HG02571 (cell line): Measurements from ENCODE around the gene MBLAC1.

Source experiments
- ATAC-seq: cut with Tn5 transposase; IDR thresholded peaks from one replicate; pipeline ENCODE4 v1.9.1; 2021; ENCODE audit warnings: mild to moderate bottlenecking, moderate library complexity; ENCODE audit not compliant: unreplicated experiment

MBLAC1 gene

GRCh38 chr7:100152937-100153666 is 26.3 kb downstream of the MBLAC1 start:
- ATAC-seq: no peak

GRCh38 chr7:100153708-100154535 is 27.2 kb downstream of the MBLAC1 start:
- no peak for ATAC-seq

DNA sequence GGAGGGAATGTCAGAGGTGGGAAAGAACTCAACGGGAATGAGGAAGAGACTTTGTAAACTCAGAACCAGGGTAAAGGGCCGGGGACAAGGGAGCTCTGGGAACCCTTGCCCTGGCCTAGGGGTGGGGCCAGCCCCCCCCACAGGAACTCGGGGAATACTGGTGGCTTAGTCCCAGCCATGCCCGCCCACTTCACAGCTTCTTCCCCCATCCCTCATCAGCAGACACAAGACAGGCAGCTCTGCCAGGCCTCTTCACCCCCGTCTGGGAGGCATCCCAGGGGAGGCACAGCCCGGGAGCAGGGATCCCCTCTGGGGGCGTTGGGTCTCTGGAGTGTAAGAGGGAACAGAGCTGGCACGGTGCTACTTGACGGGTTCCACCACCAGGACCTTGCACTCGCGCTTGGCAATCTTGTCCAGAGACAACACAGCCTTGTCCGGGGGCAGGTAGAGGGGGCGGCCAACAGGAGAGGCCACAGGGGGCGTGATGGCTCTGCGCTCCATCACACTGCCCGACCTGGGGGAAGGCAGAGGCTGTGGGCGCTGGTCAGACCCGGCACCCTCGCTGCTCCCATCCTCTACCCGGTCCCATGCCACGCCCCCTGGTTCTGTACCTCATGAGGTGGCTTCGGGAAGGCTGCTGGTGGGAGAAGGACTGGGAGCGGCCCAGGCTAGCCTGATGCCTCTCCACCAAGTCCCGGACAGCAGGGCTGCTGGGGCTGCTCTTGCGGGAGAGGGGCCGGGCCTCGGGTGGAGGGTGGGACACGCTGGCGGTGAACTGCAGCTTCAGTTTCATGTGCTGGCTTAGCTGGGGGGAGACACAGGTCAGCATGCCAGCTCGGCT is 28.1 kb downstream of the MBLAC1 start:
- ATAC-seq: no peak

DNA sequence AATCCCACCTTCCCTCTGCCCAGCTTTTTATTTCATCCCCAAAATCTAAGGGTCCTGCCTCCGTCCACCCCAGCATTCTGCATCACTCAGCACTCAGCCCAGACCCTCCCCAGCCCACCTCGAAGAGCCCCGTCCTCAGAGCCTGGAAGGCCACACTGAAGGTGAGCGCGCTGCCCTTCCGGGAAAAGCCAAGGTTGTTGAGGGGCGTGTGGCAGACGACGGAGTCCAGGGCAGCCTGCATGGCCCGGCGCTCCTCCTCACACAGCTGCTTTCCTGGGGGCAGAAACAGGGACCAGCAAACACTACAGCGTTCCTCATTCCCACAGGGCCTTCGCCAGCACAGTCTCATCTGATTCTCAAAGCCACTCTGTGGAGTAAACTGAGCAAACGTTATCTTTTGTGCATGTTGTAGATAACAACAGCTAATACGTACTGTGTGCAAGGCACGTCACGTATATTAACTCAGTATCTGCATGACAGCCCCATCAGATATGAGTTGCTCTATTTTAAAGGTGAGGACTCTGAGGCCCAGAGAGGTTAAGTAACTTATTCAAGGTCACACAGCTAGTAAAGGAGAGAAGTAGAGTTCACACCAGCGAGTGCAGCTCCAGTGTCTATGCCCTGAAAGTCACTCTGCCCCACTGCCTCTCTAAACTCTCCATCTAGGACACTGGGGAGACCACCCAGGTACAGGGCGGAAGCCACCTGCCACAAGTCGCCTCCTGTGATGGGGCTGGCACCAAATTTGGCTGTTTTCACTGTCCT is 29.0 kb downstream of the MBLAC1 start:
- ATAC-seq: no peak

GRCh38 chr7:100156331-100157068 is 29.7 kb downstream of the MBLAC1 start:
- ATAC-seq: no peak

DNA sequence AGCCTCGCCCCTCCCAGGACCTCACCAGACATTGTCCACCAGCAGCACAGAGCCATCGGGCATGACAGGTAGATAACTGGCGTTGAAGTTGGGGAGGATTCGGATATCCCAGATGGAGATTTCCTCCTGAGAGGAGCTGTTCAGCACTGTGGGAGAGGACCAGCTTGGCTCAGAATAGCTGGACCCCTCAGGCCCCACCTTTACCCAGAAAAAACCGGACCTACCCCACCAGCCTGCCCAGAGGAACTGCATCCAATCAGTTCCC is 30.2 kb downstream of the MBLAC1 start:
- no peak for ATAC-seq

- ATAC-seq: no peak
These were observed 30.8 kb downstream of the MBLAC1 start for GRCh38 chr7:100157334-100158228.

GRCh38 chr7:100158229-100159098 is 31.7 kb downstream of the MBLAC1 start, which contains the start of gene TRAPPC14:
TSS of gene TRAPPC14 (minus strand) at chr7:100158723. CDS start at chr7:100158499, 224 bp downstream.
- ATAC-seq: peak; percentile 81

DNA sequence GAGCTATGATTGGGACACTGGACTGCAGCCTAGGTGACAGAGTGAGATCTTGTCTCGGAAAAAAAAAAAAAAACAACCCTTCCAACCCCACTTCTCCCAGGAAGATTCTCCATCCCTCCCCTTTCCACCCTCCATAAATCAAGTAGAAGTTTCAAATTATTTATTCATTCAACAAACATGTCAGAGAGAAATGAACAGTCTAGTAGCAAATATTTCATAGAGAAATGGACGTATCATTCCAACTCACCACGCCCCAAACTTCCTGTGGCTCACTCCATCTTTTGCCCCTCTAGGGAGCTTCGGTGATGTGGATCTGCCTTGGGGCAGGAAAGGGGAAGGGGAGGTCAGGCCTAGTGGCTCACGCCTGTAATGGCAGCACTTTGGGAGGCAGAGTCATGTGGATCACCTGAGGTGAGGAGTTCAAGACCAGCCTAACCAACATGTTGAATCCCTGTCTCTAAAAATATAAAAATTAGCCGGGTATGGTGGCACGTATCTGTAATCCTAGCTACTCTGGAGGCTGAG is 32.4 kb downstream of the MBLAC1 start:
- no peak for ATAC-seq

DNA sequence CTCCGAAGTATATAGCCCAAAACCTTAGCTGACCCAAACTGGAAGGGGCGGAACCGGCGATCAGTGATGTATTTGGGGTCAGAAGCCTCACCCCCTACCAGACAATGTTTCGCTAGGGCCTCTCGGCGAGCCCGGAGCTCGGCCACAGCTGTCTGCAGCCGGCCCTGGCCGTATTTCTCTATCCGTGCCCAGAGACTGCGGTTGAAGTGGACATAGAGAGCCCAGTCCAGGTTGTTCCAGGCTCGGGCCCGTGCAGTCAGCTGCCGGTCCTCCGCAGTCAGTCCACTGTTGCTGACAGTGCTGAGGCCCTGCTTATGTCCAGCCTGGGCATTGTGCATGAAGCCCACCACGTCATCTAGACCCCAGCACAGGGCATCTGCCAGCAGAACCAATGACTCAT is 33.3 kb downstream of the MBLAC1 start:
- no peak for ATAC-seq

GRCh38 chr7:100163006-100163531 is 36.3 kb downstream of the MBLAC1 start:
- no peak for ATAC-seq

GRCh38 chr7:100163871-100164270 is 37.1 kb downstream of the MBLAC1 start:
- no peak for ATAC-seq

DNA sequence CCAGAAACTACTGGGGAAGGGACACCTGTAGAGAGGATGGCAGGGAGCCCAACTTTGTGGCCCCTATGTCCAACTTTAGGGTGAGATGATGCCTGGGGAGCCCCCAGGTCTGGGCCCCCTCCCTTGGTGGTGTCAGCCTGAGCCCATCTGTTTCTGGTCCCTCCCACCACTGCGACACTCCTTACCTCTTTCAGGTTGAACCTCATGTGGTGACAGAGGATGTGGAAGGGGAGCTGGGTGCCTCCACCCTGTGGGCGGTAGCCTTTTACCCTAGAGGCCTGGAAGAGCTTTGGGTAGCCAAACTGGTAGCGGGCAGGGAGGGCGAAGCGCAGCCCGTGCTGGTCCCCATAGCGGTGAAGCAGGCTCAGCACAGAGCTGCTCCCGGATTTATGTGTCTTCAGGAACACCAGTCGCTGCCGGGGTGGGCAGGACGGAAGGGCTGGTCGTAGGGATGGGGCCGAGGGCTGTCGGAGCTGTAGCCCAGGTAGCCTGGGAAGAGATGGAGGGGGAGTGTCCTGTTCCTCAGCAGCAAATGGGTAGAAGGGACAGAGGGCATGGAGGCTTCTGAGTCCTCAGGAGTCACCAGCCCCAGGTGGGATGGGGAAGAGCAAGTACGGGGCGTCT is 39.7 kb downstream of the MBLAC1 start:
- ATAC-seq: no peak

GRCh38 chr7:100166970-100167911 is 40.5 kb downstream of the MBLAC1 start:
- no peak for ATAC-seq

DNA sequence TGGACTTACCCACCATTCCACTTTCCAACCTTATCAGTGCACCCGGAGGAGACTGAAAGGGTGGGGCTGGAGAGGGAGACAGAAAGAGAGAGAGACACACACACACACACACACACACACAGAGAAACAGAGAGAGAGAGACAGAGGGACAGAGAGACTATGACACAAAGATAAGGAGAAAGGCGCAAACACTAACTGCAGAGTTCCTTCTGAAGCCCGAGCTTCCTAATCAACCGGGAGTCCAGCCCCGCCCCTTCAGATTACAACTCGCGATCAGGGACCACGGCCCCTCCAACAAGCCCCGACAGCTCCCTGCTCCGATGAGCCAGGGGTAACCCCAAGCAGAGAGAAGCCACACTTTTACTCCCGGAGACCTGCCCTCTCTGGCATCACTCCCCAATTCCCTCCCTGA is 41.2 kb downstream of the MBLAC1 start:
- no peak for ATAC-seq
